ENCODE data around the gene GRAMD1A.

- TF ChIP-seq CTCF (conservative IDR thresholded peaks at IDR 0.05; ENCODE audit: low read depth, low read length) (no peak), EZH2 (IDR thresholded peaks at IDR 0.05; ENCODE audit: low read length, unreplicated experiment) (no peak)
Observed at GRCh38 chr19:35034588-35035382, 34.7 kb downstream of the GRAMD1A start.
